ENCODE data around the gene RAB6B. TPM values are rescaled to one million over a fixed set of nuclear protein-coding genes. Genes with fewer than 3 reads are reported as not detected.

Gene RAB6B
- total RNA-seq, 4 donors from 2014 or later: 6.2 to 11.9 (median 10.5) TPM

DNA sequence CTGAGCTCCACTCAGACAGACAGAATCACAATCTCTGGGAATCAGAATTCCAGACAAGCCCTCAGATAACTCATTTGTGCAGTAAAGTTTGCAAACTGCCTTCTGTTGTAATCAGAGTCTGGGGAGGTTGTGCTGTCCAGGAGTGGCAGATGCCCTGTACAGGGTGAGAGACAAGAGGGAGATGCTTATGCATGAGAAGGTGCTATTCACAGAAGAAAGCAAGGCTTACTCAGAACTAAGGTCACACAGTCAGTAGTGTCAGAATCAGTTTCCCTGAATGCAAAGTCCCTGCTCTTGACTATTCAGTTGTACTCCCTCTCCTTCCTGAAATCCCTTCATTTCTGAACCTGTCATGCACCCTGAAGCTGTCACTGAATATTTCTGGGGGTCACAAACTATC, 46.3 kb downstream of the RAB6B start:
- Histone ChIP-seq H3K9me3 (no peaks in the 10 kb centered on the region), H3K4me3 (no peak overlapping the region), H3K36me3 (no peaks in the 10 kb centered on the region), H3K4me1 (peaks cover 0 to 11% (median 0%) of the 10 kb centered on the region in 4 donors), H3K27me3 (no peaks in the 10 kb centered on the region), H3K27ac (replicated peaks in 1 of 4) (no peak overlapping the region)
- TF ChIP-seq, protein P1, sequence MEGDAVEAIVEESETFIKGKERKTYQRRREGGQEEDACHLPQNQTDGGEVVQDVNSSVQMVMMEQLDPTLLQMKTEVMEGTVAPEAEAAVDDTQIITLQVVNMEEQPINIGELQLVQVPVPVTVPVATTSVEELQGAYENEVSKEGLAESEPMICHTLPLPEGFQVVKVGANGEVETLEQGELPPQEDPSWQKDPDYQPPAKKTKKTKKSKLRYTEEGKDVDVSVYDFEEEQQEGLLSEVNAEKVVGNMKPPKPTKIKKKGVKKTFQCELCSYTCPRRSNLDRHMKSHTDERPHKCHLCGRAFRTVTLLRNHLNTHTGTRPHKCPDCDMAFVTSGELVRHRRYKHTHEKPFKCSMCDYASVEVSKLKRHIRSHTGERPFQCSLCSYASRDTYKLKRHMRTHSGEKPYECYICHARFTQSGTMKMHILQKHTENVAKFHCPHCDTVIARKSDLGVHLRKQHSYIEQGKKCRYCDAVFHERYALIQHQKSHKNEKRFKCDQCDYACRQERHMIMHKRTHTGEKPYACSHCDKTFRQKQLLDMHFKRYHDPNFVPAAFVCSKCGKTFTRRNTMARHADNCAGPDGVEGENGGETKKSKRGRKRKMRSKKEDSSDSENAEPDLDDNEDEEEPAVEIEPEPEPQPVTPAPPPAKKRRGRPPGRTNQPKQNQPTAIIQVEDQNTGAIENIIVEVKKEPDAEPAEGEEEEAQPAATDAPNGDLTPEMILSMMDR (IDR thresholded peaks at IDR 0.05): no peak
- TF ChIP-seq POLR2A (IDR thresholded peaks at IDR 0.05; ENCODE audit: low read depth): no peak
- no peak for TF ChIP-seq POLR2AphosphoS5 (IDR thresholded peaks at IDR 0.05)
- no peak for TF ChIP-seq EP300 (IDR thresholded peaks at IDR 0.05)
- no peak for DNase-seq (ENCODE audit: extremely low spot score)
- intact Hi-C loops (cut with DNase I): no loop called here

DNA sequence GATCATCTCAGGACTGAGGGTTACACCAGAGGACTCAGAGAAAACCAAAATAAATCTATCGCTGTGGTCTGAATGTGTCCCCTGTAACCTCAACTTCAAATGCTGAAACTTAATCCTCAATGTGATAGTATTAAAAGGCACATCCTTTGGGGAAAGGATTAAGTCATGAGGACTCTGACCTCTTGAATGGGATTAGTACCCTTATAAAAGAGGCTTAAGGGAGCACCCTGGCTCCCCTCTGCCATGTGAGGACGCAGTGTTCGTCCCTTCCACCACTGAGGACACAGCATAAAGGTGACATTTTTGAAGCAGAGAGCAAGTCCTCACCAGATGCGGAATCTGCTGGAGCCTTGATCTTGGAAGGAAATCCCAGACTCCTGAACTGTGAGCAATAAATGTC, 50.6 kb downstream of the RAB6B start:
- Histone ChIP-seq H3K27me3 (no peaks in the 10 kb centered on the region), H3K36me3 (peaks cover 0 to 14% (median 8%) of the 10 kb centered on the region in 4 donors), H3K4me1 (no peaks in the 10 kb centered on the region), H3K9me3 (no peaks in the 10 kb centered on the region), H3K27ac (replicated peaks in 1 of 4) (no peak overlapping the region), H3K4me3 (no peak overlapping the region)
- TF ChIP-seq EP300 (IDR thresholded peaks at IDR 0.05): no peak
- TF ChIP-seq POLR2A (IDR thresholded peaks at IDR 0.05; ENCODE audit: low read depth): no peak
- TF ChIP-seq, protein P1 (IDR thresholded peaks at IDR 0.05): no peak
- TF ChIP-seq POLR2AphosphoS5 (IDR thresholded peaks at IDR 0.05): no peak
- DNase-seq (ENCODE audit: extremely low spot score): no peak
- WGBS: 96% methylated on average over 4 of the region's 4 CpGs
- intact Hi-C loops (cut with DNase I): no loop called here

DNA sequence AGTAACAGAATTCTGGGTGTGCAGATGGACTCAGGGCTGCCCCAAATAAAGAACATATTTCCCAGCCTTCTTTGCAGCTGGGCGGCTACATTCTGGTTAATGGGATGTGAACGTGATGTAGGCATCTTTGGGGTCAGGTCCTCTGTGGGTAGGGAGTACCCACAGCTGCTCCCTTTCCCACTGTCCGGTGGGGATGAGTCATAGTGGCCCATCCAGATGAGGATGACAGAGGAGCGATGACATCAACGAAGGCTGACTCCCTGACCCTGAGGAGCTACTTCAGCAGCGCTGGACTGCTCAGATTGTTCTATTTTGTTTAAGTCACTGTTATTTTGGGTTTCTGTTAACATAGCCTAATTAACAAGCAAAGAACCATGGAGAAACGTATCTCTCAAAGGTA, 52.0 kb downstream of the RAB6B start:
- intact Hi-C loops (cut with DNase I): no loop called here
- Histone ChIP-seq H3K4me3 (no peak overlapping the region), H3K4me1 (no peaks in the 10 kb centered on the region), H3K9me3 (no peaks in the 10 kb centered on the region), H3K27me3 (no peaks in the 10 kb centered on the region), H3K36me3 (peaks cover 0 to 28% (median 18%) of the 10 kb centered on the region in 4 donors), H3K27ac (replicated peaks in 1 of 4) (no peak overlapping the region)
- DNase-seq (ENCODE audit: extremely low spot score): no peak
- TF ChIP-seq EP300 (IDR thresholded peaks at IDR 0.05): no peak
- TF ChIP-seq POLR2A (IDR thresholded peaks at IDR 0.05; ENCODE audit: low read depth): no peak
- TF ChIP-seq, protein P1 (IDR thresholded peaks at IDR 0.05): no peak
- no peak for TF ChIP-seq POLR2AphosphoS5 (IDR thresholded peaks at IDR 0.05)
- WGBS: 89% methylated on average over 7 of the region's 7 CpGs

DNA sequence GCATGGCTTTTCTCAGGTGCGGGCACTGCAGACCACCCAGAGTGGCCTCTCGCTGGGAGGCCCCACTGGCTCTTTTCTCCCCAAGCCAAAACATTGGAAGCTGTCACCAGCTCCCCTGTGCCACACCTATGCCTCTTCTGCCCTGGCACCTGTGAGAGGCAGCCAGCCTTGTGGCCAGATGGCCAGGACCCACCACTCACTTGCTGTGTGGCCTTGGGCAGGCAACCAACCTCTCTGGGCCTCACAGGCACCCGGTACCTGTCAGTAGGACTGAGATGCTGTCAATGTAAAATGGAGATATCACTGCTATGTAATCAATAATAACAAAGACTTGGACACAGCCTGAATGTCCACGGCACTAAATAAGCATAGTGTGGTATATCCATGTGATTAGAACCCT, 53.5 kb downstream of the RAB6B start:
- intact Hi-C loops (cut with DNase I): no loop called here
- TF ChIP-seq POLR2AphosphoS5 (IDR thresholded peaks at IDR 0.05) (no peak), POLR2A (IDR thresholded peaks at IDR 0.05; ENCODE audit: low read depth) (no peak), EP300 (IDR thresholded peaks at IDR 0.05) (no peak)
- TF ChIP-seq, protein P1 (IDR thresholded peaks at IDR 0.05): no peak
- no peaks in the 10 kb centered on the region for H3K4me1 ChIP-seq
- no peak for DNase-seq (ENCODE audit: extremely low spot score)
- H3K36me3 ChIP-seq: peaks cover 0 to 43% (median 33%) of the 10 kb centered on the region in 4 donors
- no peak overlapping the region for H3K27ac ChIP-seq (replicated peaks in 1 of 4)
- no peak overlapping the region for H3K4me3 ChIP-seq
- H3K9me3 ChIP-seq: no peaks in the 10 kb centered on the region
- no peaks in the 10 kb centered on the region for H3K27me3 ChIP-seq
- 91% methylated on average over 3 of the region's 4 CpGs for WGBS

DNA sequence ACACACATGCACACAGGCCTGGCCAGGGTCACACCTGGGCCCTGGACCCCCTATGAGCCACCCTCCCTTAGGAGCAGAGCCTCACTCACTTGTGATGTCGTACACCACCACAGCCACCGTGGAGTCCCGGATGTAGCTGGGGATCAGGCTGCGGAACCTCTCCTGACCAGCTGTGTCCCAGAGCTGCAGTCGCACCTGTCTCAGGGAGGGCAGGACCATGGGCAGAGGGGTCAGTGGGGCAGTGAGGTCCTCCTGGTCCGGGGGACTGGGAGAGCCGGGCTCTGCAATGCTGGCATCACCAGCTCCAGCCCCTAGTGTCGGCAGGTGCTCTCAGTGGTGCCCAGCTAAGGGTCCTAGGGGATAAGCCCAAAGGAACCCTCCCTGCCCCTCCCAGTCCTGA, 54.5 kb downstream of the RAB6B start:
- TF ChIP-seq POLR2AphosphoS5 (IDR thresholded peaks at IDR 0.05) (no peak), EP300 (IDR thresholded peaks at IDR 0.05) (no peak), POLR2A (IDR thresholded peaks at IDR 0.05; ENCODE audit: low read depth) (no peak)
- TF ChIP-seq, protein P1 (IDR thresholded peaks at IDR 0.05): no peak
- peaks cover 0 to 43% (median 39%) of the 10 kb centered on the region in 4 donors for H3K36me3 ChIP-seq
- H3K4me3 ChIP-seq: no peak overlapping the region
- DNase-seq (ENCODE audit: extremely low spot score): no peak
- H3K4me1 ChIP-seq: no peaks in the 10 kb centered on the region
- no peaks in the 10 kb centered on the region for H3K27me3 ChIP-seq
- no peaks in the 10 kb centered on the region for H3K9me3 ChIP-seq
- WGBS: 92% methylated on average over 2 of the region's 8 CpGs
- H3K27ac ChIP-seq (replicated peaks in 1 of 4): no peak overlapping the region
- intact Hi-C loops (cut with DNase I): no loop called here
